Measurements from ENCODE around the gene TMEM270. TPM values are rescaled to one million over a fixed set of nuclear protein-coding genes. Genes with fewer than 3 reads are reported as not detected.
A peak's percentile ranks its signal among the peaks of the same experiment; 100 is the strongest.

Gene TMEM270
- total and polyA plus RNA-seq, 2 of the 4 experiments (the other 2 are of a cell fraction), result 0.17 TPM; not detected in 1

- H3K9me1 ChIP-seq (ENCODE audit: insufficient read depth, low read length), result peaks cover 22% of the 10 kb centered on the region
- peak overlapping the region; percentile 4 to 67; a peak in 2 of 4 replicates for H4K8ac ChIP-seq (ENCODE audit: low read depth in 2 of 2, low read length in 2 of 2)
- dilution Hi-C loops (cut with HindIII; ENCODE audit: low sequenced_read_pairs, unreplicated experiment) (no loop called here), intact Hi-C loops (cut with micrococcal nuclease) (loop anchor here (5.0 kb wide), 1 partner anchor 111 kb away; no protein-coding TSS in a partner anchor), in situ Hi-C loops (cut with MboI; ENCODE audit: low sequenced_read_pairs) (no loop called here)
- no peak; the same call in 1 of the 2 replicates for ATAC-seq (ENCODE audit: low read depth)
- peak overlapping the region; percentile 23 for H2BK5ac ChIP-seq (ENCODE audit: low read depth, low read length, poor library complexity, severe bottlenecking)
- H3K9me3 ChIP-seq (ENCODE audit: control insufficient read depth, insufficient read depth, low read length), result no peaks in the 10 kb centered on the region
- no peaks in the 10 kb centered on the region for H4K20me1 ChIP-seq (ENCODE audit: insufficient read depth, low read length)
- peak overlapping the region; percentile 83 for H3K4ac ChIP-seq (ENCODE audit: low read depth, low read length)
- TF ChIP-seq, protein P1, sequence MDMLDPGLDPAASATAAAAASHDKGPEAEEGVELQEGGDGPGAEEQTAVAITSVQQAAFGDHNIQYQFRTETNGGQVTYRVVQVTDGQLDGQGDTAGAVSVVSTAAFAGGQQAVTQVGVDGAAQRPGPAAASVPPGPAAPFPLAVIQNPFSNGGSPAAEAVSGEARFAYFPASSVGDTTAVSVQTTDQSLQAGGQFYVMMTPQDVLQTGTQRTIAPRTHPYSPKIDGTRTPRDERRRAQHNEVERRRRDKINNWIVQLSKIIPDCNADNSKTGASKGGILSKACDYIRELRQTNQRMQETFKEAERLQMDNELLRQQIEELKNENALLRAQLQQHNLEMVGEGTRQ (IDR thresholded peaks at IDR 0.05; ENCODE audit: low read depth, low read length), result no peak
- TF ChIP-seq, protein P2, sequence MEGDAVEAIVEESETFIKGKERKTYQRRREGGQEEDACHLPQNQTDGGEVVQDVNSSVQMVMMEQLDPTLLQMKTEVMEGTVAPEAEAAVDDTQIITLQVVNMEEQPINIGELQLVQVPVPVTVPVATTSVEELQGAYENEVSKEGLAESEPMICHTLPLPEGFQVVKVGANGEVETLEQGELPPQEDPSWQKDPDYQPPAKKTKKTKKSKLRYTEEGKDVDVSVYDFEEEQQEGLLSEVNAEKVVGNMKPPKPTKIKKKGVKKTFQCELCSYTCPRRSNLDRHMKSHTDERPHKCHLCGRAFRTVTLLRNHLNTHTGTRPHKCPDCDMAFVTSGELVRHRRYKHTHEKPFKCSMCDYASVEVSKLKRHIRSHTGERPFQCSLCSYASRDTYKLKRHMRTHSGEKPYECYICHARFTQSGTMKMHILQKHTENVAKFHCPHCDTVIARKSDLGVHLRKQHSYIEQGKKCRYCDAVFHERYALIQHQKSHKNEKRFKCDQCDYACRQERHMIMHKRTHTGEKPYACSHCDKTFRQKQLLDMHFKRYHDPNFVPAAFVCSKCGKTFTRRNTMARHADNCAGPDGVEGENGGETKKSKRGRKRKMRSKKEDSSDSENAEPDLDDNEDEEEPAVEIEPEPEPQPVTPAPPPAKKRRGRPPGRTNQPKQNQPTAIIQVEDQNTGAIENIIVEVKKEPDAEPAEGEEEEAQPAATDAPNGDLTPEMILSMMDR (conservative IDR thresholded peaks at IDR 0.05; ENCODE audit: low read depth, low read length), result 0 out of 2 replicates have a peak, but pooled peaks have one; percentile 13
- no peak for TF ChIP-seq RAD21 (IDR thresholded peaks at IDR 0.05; ENCODE audit: low read length)
- no peak for TF ChIP-seq CHD1 (IDR thresholded peaks at IDR 0.05; ENCODE audit: low read depth, low read length)
- no peak overlapping the region for H3K4me2 ChIP-seq (ENCODE audit: low read depth, low read length)
- peaks cover 45% of the 10 kb centered on the region for H3K4me1 ChIP-seq (ENCODE audit: control insufficient read depth, insufficient read depth, low read length)
- ChIA-PET CTCF (interaction anchor here (0.6 to 1.4 kb wide), 4 partner anchors 44 to 135 kb away, joined by 3 to 4 read pairs (median 3); no protein-coding TSS in a partner anchor), POLR2A (ENCODE audit: unreplicated experiment) (interaction anchor here (0.6 kb wide), 1 partner anchor 459 kb away, joined by 3 read pairs; no protein-coding TSS in a partner anchor)
- H3K14ac ChIP-seq (replicated peaks; ENCODE audit: low read depth, low read length), result peak overlapping the region; percentile 71
- peak; percentile 37 for DNase-seq
- H3K23ac ChIP-seq (ENCODE audit: low read depth, low read length), result peak overlapping the region; percentile 25; the same call in 1 of the 2 replicates
- H3K36me3 ChIP-seq (ENCODE audit: control insufficient read depth, insufficient read depth, low read length), result no peaks in the 10 kb centered on the region
- peak overlapping the region; percentile 80 for H4K91ac ChIP-seq (ENCODE audit: insufficient read depth, low read depth, low read length)
- peak overlapping the region; percentile 52 for H2BK120ac ChIP-seq (ENCODE audit: low read depth, low read length)
- no peaks in the 10 kb centered on the region for H3K27me3 ChIP-seq (ENCODE audit: control insufficient read depth, insufficient read depth, low read length)
- H3K27ac ChIP-seq (ENCODE audit: insufficient read depth, low read length), result peak overlapping the region; percentile 12
- H3K18ac ChIP-seq (ENCODE audit: low read depth, low read length), result 0 out of 2 replicates have a peak overlapping the region, but pooled peaks have one; percentile 4
- 0 out of 4 replicates have a peak, but pooled peaks cover 0 to 4% of the 10 kb centered on the region in 2 experiments for H3K79me1 ChIP-seq (ENCODE audit: low read depth in 1 of 2, low read length in 2 of 2)
- 85% methylated on average over 9 of the region's 16 CpGs; no CpG with 5 or more reads in 1 of the 2 experiments for WGBS, 2 experiments (ENCODE audit: extremely low coverage in 2 of 2, insufficient read length in 1 of 2)
- H2AK5ac ChIP-seq (ENCODE audit: low read depth, low read length), result peak overlapping the region; percentile 98
- no peak overlapping the region for H3K4me3 ChIP-seq (ENCODE audit: insufficient read depth, low read depth, low read length)
- BruUV-seq (replicated peaks), result no TSS peak
- peak overlapping the region; percentile 91 for H2BK20ac ChIP-seq (ENCODE audit: low read depth, low read length)
- no peak overlapping the region for H3K9ac ChIP-seq (ENCODE audit: low read depth, low read length)
- peak overlapping the region; percentile 83; the same call in 1 of the 3 replicates for H2BK15ac ChIP-seq (ENCODE audit: low read depth, low read length)
- H2AFZ ChIP-seq (replicated peaks; ENCODE audit: low read length, poor library complexity), result peak overlapping the region; percentile 78
- H3K56ac ChIP-seq (ENCODE audit: extremely low read depth, insufficient read depth, low read length), result no peak overlapping the region
- H4K5ac ChIP-seq (ENCODE audit: low read depth, low read length), result no peak overlapping the region
- H2AK9ac ChIP-seq (replicated peaks; ENCODE audit: low read depth, low read length, poor library complexity), result peak overlapping the region; percentile 84
Measured at GRCh38 chr7:73891178-73891885, 30.4 kb downstream of the TMEM270 start.
